HG02759 (cell line): ENCODE data around the gene SIGLEC15.
"Not testable (repeated sequence)": the region's sequence is repeated elsewhere in the genome, so short reads cannot be mapped to it uniquely, and the experiment has no call there.

Experiments
- ATAC-seq: cut with Tn5 transposase; IDR thresholded peaks from one replicate; pipeline ENCODE4 v1.9.1; 2021; ENCODE audit warnings: mild to moderate bottlenecking, moderate library complexity; ENCODE audit not compliant: unreplicated experiment

Gene SIGLEC15

DNA sequence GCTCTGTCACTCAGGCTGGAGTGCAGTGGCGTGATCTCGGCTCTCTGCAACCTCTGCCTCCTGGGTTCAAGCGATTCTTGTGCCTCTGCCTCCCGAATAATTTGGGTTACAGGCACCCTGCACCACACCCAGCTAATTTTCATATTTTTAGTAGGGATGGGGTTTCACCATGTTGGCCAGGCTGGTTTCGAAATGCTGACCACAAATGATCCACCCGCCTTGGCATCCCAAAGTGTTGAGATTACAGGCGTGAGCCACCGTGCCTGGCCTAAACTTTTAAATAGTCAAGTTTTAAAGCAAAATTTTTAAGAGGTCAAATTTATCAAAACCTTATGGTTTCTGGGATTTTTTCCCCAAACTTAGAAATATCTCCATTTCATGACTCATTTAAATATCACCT lies 6.7 kb upstream of the SIGLEC15 start:
- not testable (repeated sequence) for ATAC-seq

DNA sequence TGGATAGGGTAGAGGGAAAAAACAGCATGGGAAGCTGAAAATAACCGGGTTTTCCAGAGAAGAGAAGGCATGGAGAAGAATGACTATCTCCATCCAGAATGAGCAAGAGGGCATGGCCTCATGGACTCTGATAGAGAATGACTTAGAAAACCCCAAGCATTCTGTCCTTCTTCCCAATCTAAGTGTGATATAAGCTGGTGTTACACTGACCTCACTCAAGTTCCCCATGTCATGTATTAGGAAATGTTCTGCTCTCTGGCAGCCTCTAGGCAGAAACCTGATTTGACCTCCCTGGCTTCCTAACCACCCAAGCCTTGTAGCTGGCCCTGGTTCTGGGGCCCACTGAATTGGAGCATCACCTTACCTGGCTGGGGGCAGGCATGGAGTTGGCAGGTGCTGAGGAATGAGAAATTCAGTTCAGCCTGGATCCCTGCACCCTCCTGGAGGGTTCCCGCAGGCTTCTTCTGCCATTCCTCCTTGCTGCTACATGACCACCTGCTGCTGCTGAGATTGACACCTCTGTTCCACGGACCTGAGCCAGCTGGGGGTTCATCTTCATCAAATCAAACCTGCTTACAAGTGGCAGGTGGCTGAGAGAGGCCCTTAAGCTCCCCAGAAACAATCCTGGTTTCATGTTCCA lies 5.2 kb upstream of the SIGLEC15 start:
- no peak for ATAC-seq

DNA sequence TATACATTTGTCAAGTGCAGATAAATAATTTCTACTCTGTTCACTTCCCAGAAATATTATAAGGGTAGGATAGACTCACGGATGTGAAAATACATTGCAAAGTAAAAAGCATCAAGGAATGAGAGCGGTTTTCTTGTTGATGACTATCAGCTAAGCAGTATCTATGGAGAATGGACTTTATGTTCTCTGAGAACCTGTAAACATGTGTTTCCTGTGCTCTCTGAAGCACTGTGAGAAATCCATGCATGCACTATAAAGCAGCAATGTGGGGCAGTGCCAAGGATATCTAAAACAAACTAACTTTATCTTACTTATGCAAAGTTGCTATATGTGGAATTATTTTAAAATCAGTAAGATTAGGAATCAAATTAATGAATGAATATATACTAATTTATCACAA lies 4.4 kb upstream of the SIGLEC15 start:
- ATAC-seq = no peak

DNA sequence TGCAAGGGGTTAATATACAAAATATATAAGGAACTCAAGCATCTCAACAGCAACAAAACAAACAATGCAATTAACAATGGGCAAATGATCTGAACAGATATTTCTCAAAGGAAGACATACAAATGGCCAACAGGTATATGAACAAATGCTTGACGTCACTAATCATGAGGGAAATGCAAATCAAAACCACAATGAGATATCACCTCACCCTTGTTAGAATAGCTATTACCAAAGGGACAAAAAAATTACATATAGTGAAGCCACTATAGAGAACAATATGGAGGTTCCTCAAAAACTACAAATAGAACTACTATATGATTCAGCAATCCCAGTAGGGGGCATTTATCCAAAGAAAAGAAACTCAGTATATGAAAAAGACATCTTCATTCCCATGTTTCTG lies 3.8 kb upstream of the SIGLEC15 start:
- no peak for ATAC-seq

DNA sequence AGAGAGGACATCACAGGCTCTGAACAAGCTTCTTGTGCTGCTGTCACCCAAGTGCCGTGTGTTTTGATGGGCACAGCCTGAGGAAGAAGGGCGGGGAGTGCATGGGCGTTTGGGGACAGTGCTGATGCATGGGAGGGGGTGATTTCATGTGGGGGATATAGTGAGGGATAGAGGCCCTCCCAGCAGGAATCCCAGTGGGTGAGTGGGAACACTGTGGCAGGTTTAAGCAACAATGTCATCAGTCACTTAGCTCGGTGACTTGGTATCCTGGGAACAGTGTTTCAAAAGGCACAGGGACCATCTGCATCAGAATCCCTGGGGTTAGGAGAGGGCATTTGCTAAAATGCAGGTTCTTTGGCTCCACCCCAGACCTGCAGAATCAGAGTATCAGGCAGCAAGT lies 609 bp downstream of the SIGLEC15 start:
- no peak for ATAC-seq

DNA sequence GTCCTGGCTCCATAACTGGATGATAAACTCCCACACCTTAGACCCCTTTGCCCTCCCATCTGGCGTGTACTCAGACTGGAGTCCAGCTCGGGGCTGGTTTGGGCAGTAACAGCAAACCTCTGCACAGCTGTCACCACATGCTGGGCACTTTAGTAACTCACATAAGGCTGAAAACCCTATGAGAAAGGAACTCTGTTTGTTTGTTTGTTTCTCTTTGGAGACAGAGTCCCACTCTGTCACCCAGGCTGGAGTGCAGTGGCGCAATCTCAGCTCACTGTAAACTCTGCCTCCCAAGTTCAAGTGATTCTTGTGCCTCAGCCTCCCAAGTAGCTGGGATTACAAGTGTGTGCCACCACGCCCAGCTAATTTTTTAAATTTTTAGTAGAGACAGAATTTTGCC lies 1.2 kb downstream of the SIGLEC15 start:
- not testable (repeated sequence) for ATAC-seq

DNA sequence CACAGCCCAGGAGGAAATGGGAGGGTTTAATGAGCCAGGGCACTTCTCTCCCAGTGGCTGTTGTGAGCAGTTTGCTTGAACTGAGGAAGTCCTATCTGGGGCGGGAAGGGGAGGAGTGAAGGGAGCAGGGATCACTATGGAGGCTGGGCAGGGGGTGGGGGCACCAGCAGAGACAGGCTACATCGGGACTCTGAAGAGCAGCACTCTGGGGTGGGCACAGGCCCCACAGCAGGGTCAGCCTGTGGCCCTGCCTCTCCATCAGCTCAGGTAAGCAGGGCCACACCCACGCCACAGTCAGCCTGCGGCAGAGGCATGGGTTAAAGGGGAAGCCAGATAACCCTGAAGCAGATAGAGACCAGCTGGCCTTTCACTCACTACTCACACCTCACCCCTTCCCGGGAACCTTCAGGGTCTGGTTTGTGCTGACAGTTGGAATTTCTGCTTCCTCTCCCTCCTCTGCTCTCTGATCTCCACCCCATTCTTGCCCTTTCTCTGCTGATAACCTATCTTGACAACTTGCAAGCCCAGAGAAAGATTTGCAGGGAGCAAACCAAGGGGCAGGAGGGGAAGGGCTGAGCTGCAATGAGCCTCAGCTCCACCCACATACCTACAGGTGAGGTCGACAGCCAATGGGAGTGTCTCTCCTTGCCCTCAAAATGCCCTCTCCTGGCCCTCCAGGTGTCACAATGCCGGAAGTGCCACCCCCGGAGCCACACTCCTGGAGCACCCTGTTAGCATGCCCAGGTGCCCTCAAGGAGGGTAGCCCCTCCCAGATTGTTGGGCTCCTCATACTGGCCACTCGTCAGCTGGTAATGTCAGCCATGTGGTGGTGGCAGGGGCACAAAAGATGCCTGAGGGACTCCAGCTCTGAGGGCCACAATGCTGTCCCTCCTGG lies 3.7 kb downstream of the SIGLEC15 start:
- no peak for ATAC-seq

DNA sequence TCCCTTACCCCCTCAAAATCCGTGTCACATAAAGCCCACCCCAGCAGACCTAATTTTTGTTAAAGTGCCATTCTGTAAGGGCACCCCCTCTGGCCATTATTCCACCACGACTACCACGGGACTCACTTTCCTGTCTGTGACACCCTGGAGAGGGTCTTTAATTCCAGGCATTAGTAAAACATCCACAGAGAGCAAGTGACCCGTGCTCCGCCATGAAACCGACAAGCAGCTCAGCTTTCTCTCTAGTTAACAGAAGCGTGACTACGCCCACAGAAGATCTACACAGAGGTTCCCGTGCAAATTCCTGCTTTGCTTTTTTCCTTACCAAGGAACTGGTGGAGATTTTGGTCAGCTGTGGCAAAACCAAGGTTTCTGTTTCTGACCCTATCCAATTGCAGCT lies 4.4 kb downstream of the SIGLEC15 start:
- no peak for ATAC-seq

DNA sequence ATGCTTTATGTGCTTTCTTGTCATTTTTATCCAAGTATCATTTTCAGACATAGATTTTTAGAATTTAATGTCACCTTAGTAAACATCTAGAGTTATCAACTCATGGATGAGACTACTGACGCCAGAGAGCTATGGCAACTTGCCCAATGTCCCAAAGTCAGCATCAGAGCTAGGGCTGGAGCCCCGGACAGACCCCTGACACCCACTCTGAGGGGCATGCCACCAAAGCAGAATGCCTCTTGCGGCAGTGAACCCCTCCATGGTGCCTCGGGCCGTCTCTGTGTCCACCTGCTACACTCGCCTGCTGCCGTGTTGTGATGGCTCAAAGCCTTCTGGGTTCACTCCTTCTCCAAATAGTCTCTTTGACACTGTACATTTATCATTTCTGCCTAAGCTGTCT lies 5.4 kb downstream of the SIGLEC15 start:
- ATAC-seq = no peak

DNA sequence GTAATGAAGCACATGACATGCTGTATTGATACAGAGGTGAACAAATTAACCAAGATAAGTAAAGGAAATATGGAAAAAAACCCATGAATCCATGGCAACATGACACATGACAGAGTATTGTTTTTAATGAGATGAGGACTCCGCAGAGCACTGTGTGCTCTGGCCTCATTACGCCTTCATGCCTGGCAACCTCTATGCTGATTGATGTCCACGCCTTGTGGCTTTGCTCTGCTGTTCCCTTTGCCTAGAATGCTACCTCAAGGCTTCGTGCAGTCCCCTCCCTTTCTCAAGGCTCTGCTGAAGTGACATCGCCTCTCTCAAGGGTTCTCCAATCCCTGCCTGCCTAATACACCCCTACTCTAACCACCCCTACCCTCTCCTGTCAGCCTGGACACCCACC lies 8.4 kb downstream of the SIGLEC15 start:
- ATAC-seq = no peak

DNA sequence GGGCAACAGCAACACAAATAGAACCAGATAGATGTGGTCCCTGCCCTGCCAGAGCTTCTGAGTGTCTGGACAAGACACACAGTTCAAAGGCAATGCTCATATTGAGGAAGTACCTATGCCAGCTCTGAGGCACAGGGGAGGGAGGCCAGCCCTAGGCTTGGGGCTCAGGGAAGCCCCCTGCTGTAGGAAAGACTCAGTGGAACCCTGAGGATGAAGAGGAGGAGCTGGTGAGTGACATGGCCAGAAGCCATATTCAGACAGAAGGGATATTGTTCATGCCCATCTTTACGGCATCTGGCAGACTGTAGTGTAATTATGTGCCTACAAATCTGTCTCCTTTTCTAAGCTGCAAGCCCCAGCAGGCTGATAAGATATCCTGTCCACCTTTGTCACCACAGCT lies 8.8 kb downstream of the SIGLEC15 start:
- no peak for ATAC-seq

DNA sequence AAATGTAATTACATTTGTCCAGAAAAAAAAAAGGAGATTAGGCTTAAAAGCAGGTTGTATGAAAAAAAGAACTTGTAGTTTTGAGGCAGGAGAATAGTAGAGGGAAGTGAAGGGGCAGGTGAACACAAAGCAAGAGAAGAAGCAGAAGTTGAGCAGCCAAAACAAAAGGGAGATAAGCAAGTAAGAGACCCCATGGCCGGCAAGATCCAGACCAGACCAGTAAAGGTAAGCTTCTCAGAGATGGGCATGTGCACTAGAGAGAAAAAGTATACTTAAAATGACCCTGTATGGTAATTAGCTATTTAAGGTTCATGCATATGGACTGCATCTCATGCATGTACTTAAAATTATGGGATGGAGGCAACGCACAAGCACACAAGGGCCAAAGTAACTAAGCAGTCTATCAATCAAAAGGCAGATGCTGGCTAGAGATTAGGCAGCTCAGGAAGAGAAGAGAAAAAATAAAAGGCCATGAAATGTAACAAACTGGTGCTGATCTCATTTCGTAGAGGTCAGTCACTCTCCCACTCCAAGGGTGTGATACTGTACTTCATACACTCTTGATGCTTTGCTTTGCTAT lies 9.7 kb downstream of the SIGLEC15 start:
- ATAC-seq = no peak

DNA sequence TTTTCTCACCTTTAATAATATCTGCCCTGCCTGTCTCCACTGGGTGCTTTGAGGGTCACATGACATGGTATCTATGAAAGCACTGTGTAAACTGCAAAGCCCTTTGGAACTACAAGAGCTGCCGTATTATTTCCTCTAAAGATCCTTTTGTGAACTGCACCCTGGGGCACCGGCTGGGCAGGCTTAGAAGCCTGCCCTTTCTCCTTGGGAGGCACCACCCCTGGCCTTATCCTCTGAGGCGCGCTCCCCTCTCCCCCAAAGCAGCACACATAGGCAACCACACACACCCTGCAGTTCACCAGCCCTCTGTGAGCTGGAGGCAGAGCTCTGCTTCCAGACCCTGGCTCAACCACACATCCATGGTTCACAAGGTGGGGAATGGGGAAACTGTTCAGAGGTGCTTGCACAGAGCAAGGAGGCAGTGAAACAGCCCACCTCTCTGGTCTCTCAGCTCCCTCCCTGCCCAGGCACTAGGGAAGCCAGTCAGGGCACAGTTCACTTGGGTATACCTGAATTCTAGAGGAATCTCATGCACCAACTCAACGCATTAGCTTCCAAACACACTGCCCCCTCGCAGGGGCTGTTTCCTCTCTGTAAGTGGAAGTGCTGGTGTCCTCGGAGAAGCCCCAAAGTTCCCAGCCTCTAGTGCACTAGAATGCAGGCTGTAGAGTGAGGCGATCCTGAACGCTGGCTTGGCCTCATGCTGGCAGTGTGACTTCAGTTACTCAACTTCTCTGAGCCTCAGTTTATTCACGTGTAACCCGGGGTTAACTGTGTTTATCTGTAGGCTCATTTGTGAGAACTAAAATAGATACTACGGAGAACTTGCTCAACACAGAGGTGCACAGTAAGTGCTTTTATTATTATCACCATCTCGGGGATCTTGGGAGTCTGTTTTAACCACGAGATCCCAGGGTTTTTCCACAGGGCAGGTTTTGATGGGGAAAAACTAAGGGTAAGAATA lies 11.0 kb downstream of the SIGLEC15 start:
- no peak for ATAC-seq

DNA sequence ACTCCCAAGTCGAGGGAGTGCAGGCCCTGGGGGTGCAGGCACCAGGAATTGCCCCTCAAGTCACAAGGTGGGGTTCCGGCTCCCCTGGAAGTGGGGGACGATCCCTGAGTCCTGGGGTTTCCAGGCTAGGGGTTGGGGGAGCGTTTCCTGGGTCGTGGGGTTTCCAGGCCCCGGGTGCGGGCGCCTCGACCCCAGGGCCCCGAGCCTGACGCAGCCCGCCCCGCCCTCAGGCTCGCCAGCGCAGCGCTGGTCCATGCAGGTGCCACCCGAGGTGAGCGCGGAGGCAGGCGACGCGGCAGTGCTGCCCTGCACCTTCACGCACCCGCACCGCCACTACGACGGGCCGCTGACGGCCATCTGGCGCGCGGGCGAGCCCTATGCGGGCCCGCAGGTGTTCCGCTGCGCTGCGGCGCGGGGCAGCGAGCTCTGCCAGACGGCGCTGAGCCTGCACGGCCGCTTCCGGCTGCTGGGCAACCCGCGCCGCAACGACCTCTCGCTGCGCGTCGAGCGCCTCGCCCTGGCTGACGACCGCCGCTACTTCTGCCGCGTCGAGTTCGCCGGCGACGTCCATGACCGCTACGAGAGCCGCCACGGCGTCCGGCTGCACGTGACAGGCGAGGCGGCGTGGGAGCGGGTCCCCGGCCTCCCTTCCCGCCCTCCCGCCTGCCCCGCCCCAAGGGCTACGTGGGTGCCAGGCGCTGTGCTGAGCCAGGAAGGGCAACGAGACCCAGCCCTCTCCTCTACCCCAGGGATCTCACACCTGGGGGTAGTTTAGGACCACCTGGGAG lies 12.0 kb downstream of the SIGLEC15 start:
- peak; percentile 72 for ATAC-seq

DNA sequence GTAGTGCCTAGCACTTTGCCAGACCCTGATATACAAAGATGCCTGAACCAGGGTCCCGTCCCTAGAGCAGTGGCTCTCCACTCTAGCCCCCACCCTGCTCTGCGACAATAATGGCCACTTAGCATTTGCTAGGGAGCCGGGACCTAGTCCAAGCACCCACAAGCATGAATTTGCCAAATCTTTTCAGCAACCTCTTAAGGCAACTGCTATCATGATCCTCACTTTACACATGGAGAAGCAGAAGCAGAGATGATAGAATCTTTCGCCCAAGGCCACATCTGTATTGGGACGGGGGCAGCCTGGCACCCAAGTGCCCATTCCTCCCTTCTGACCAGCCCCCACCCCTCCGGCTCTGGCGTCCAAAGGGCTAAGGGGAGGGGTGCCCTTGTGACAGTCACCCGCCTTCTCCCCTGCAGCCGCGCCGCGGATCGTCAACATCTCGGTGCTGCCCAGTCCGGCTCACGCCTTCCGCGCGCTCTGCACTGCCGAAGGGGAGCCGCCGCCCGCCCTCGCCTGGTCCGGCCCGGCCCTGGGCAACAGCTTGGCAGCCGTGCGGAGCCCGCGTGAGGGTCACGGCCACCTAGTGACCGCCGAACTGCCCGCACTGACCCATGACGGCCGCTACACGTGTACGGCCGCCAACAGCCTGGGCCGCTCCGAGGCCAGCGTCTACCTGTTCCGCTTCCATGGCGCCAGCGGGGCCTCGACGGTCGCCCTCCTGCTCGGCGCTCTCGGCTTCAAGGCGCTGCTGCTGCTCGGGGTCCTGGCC lies 13.0 kb downstream of the SIGLEC15 start:
- ATAC-seq = no peak

DNA sequence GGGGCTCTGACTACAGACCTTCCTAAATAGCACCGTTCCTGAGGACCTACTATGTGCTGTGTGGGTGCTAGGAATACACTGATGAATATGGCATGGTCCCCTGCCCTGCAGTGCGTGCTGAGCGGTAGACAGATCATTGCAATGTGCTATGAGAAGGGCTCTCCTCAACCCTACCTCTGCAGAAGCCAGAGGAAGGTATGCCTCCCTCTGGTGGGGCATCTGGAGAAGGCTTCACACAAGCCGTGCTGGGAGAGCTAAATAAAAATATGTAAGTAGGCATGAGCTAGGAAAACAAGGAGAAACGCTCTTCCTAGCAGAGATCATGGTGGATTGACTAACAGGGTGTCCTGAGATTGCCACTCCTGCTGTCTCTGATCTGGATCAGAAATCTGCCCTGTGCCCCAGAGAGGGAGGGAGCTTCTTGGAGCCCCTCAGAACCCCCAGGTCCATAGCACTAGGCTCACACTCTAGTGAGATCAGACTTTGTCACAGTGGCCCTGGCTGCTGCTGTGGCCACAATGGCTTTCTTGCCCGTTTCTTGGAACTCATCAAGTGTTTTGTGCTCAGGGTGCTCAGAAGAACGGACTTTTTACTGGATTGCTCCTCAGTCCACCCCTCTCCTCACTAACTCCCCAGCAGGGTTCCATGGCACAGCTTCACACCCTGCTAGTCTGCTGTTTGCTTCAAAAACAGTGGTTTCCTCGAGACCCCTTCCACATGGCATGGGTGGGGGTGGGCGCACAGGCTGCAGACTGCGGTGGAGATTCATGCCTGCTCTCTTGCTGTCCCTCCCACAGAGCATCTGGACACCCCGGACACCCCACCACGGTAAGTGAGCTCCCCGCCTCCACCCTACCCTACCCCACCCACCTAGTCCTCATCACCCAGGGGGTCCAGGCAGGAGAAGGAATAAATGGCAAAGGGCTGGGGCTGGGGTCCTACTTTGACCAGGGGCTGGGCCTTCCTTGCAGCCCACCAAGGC lies 14.2 kb downstream of the SIGLEC15 start:
- no peak for ATAC-seq

DNA sequence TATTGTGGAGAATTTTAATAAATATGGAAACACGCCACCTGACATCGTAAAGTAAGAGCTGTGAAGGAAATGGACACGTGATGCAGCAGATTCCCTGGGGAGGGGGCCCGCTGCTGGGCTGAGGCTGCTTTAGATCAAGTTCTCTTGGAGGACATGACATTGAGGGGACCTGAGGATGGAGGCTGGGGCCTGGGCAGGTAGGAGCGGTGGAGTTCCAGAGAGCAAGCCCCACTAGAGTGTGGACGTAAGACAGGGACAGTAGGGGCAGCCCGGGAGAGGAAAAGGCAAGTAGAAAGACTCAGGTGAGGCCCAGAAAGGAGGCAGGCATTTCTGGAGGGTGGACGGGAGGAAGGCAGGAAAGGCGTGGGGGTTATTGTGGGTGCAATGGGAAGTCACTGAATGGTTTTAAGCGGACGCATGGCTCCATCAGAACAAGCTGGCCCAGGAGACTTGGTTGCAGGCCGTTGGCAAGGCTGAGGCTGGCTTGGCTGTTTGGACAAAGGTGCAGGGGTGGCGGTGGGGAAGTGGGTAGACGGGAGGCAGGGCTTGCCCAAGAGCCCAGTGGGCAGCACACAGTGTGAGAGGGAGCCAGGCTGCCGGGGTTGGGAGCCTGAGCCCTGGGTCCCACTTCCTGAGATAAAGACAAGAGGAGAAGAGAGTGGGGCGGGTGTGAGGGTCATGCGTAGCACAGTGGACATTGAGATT lies 15.7 kb downstream of the SIGLEC15 start:
- ATAC-seq = no peak
